HepG2 (cell line): ENCODE measurements around the gene PRSS3. TPM values are rescaled to one million over a fixed set of nuclear protein-coding genes. Genes with fewer than 3 reads are reported as not detected.

Source experiments
- BCL6 ChIP-seq: IDR thresholded peaks from 2 replicates; pipeline ENCODE4 v1.6.1; 2016; ENCODE audit warnings: missing genetic modification reagents, missing compliant biosample characterization
- CEBPZ ChIP-seq: IDR thresholded peaks from 2 replicates; pipeline ENCODE4 v1.6.1; 2012; ENCODE audit warnings: low read length, improper control_type of control experiment
- FOXP1 ChIP-seq, 2 experiments: fragments of 450-650 bp in 1 of 2; IDR thresholded peaks; 2 replicates each; pipeline ENCODE4 v1.6.1; 2017 to 2018; ENCODE audit warnings: antibody characterized with exemption in 1 of 2
- GPN1 ChIP-seq: sonication (generic); formaldehyde crosslinking; IDR thresholded peaks from 2 replicates; pipeline ENCODE4 v1.5.1; 2020; ENCODE audit warnings: missing genetic modification reagents, borderline replicate concordance
- MLX ChIP-seq: IDR thresholded peaks from 2 replicates; pipeline ENCODE4 v1.6.1; 2016
- SALL1 ChIP-seq: sonication (generic); formaldehyde crosslinking; IDR thresholded peaks from 2 replicates; pipeline ENCODE4 v1.8.0; 2022; ENCODE audit warnings: mild to moderate bottlenecking, missing genetic modification reagents
- SOX5 ChIP-seq: IDR thresholded peaks from 2 replicates; pipeline ENCODE4 v1.6.1; 2016; ENCODE audit warnings: borderline replicate concordance
- TMF1 ChIP-seq: sonication (generic); formaldehyde crosslinking; IDR thresholded peaks from 2 replicates; pipeline ENCODE4 v1.8.1; 2022; ENCODE audit warnings: low read depth, missing genetic modification reagents
- ZBTB40 ChIP-seq, 2 experiments: fragments of 450-650 bp in 1 of 2; sonication (generic) in 1 of 2; formaldehyde crosslinking in 1 of 2; IDR thresholded peaks; 2 replicates each; pipeline versions ENCODE4 v1.6.1 to v1.8.0; 2016 to 2022; ENCODE audit warnings: antibody characterized with exemption in 1 of 2, mild to moderate bottlenecking in 1 of 2, missing genetic modification reagents in 1 of 2
- ZKSCAN8 ChIP-seq: IDR thresholded peaks from 2 replicates; pipeline ENCODE4 v1.6.1; 2016; ENCODE audit warnings: borderline replicate concordance, missing genetic modification reagents, missing compliant biosample characterization
- ZNF550 ChIP-seq: sonication (generic); formaldehyde crosslinking; IDR thresholded peaks from 2 replicates; pipeline ENCODE4 v1.4.0; 2020; ENCODE audit warnings: mild to moderate bottlenecking, missing genetic modification reagents, borderline replicate concordance
- ZNF574 ChIP-seq: sonication (generic); formaldehyde crosslinking; IDR thresholded peaks from 2 replicates; pipeline ENCODE4 v1.4.0; 2020; ENCODE audit warnings: missing genetic modification reagents
- ZNF629 ChIP-seq: sonication (generic); formaldehyde crosslinking; conservative IDR thresholded peaks from 2 replicates; pipeline ENCODE4 v1.5.0; 2020; ENCODE audit warnings: missing genetic modification reagents
- polyA plus RNA-seq, 8 experiments: library from polyadenylated mRNA; depleted of rRNA in 3 of 8; stranded (reverse) in 7 of 8; unstranded in 1 of 8; fragments of >200 nt; fragmentation: Illumina TruSeq in 4 of 8; extraction: Trizol in 4 of 8; gene quantifications; 2 replicates each; pipeline versions ENCODE4 v1.2.1 to v1.2.3, GENCODE V29; 2011 to 2016; ENCODE audit warnings: low read depth in 4 of 8, missing spikeins in 1 of 8, mixed read lengths in 1 of 8; ENCODE audit not compliant: insufficient read depth in 1 of 8
- total RNA-seq, 5 experiments: library from RNA; depleted of rRNA; stranded (reverse); fragments of >200 nt; fragmentation: Illumina TruSeq; extraction: Trizol; gene quantifications; 2 replicates each; pipeline ENCODE4 v1.2.3, GENCODE V29; 2016; ENCODE audit warnings: low read depth in 1 of 5

Gene PRSS3
- total and polyA plus RNA-seq, 2 of the 13 experiments (the other 11 are each of a cell fraction or from before 2014, with no cell fraction given), result not detected

- TF ChIP-seq ZBTB40 (IDR thresholded peaks at IDR 0.05) (no peak), ZBTB40 (CRISPR knock-in tag; IDR thresholded peaks at IDR 0.05) (no peak), GPN1 (no peak), TMF1 (CRISPR knock-in tag) (no peak), ZNF629 (CRISPR knock-in tag) (peak; percentile 54; the same call in 1 of the 2 replicates), ZNF550 (CRISPR knock-in tag) (no peak), MLX (CRISPR knock-in tag) (no peak), ZNF574 (no peak), BCL6 (0 out of 2 replicates have a peak, but pooled peaks have one; percentile 26), SOX5 (CRISPR knock-in tag) (peak; percentile 57; the same call in 1 of the 2 replicates), FOXP1 (IDR thresholded peaks at IDR 0.05) (no peak), FOXP1 (CRISPR knock-in tag; IDR thresholded peaks at IDR 0.05) (0 out of 2 replicates have a peak, but pooled peaks have one; percentile 41), SALL1 (CRISPR knock-in tag) (peak; percentile 32; the same call in 1 of the 2 replicates), ZKSCAN8 (CRISPR knock-in tag) (peak; percentile 85; the same call in 1 of the 2 replicates), CEBPZ (no peak)
Observed at GRCh38 chr9:33752130-33752637, 43.2 kb upstream of the PRSS3 start (continued).
